Colonic mucosa (tissue), 4 donors: ENCODE measurements around the gene NPAS3. TPM values are rescaled to one million over a fixed set of nuclear protein-coding genes. Genes with fewer than 3 reads are reported as not detected.

Experiments
- DNase-seq: peaks from one replicate; pipeline ENCODE4 v3.0.0-alpha.2; 2020
- H3K27ac ChIP-seq: fragments of 200-600 bp; one replicate; pipeline ENCODE4 v1.8.0; 2021
- H3K27me3 ChIP-seq: fragments of 200-600 bp; one replicate; pipeline ENCODE4 v1.8.0; 2021
- H3K36me3 ChIP-seq: fragments of 200-600 bp; one replicate; pipeline ENCODE4 v1.8.0; 2021
- H3K4me1 ChIP-seq: fragments of 200-600 bp; one replicate; pipeline ENCODE4 v1.8.0; 2021; ENCODE audit warnings: mild to moderate bottlenecking
- H3K4me3 ChIP-seq: fragments of 200-600 bp; one replicate; pipeline ENCODE4 v1.8.0; 2021
- H3K9ac ChIP-seq, 2 donors: one replicate each; pipeline ENCODE4 v1.7.0; 2013; ENCODE audit warnings: control low read depth in 2 of 2, low read depth in 2 of 2, low read length in 2 of 2
- H3K9me3 ChIP-seq: fragments of 200-600 bp; one replicate; pipeline ENCODE4 v1.8.0; 2021
- intact Hi-C: fragments of 100-400 bp; cut with DNase I; formaldehyde crosslinking; loops from one replicate; pipeline ENCODE4 v1.14.1; 2022
- total RNA-seq, 2 donors: library from RNA; stranded (reverse); fragmentation: NEBNext Ultra II Directional in 1 of 2; extraction: Animal tissue kit (Norgen Biotek cat#: 25700) in 1 of 2; gene quantifications; one replicate each; pipeline ENCODE4 v1.2.1, GENCODE V29; 2021
- TF ChIP-seq, protein P1 (sequence below): fragments of 200-600 bp; IDR thresholded peaks from one replicate; pipeline ENCODE4 v1.8.0; 2022; ENCODE audit warnings: antibody characterized with exemption, mild to moderate bottlenecking
- donor health status: healthy.
- donor health status: DM: no; HTN: no; CAD: no.
- donor health status: DM: no; HTN: no; CAD: no.

The NPAS3 gene
- total RNA-seq, 2 donors from 2014 or later = 0.79 to 1.6 TPM

DNA sequence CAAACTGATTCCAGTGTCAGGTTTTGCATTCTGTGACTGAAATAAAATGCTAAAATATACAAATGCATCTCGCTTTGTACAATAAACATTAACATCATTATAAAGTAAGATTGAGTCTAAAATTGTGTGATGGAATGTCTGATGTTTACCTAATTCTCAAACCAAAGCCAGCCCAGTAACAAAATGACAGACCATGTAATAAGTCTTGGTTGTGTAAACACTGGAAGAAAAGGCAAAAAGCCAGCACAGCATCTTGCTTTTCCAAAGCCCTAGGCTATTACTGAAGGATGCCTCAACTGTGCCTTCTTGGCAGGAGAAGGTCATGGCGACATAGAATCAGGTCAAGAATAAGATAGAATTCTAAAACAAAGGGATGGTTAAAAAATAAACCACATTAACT lies 842.6 kb downstream of the NPAS3 start:
- no peak overlapping the region for H3K27ac ChIP-seq
- no peaks in the 10 kb centered on the region for H3K9me3 ChIP-seq
- TF ChIP-seq, protein P1, sequence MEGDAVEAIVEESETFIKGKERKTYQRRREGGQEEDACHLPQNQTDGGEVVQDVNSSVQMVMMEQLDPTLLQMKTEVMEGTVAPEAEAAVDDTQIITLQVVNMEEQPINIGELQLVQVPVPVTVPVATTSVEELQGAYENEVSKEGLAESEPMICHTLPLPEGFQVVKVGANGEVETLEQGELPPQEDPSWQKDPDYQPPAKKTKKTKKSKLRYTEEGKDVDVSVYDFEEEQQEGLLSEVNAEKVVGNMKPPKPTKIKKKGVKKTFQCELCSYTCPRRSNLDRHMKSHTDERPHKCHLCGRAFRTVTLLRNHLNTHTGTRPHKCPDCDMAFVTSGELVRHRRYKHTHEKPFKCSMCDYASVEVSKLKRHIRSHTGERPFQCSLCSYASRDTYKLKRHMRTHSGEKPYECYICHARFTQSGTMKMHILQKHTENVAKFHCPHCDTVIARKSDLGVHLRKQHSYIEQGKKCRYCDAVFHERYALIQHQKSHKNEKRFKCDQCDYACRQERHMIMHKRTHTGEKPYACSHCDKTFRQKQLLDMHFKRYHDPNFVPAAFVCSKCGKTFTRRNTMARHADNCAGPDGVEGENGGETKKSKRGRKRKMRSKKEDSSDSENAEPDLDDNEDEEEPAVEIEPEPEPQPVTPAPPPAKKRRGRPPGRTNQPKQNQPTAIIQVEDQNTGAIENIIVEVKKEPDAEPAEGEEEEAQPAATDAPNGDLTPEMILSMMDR = no peak
- H3K27me3 ChIP-seq = no peaks in the 10 kb centered on the region
- no peaks in the 10 kb centered on the region for H3K4me1 ChIP-seq
- no peaks in the 10 kb centered on the region for H3K36me3 ChIP-seq
- no peak overlapping the region for H3K4me3 ChIP-seq
- intact Hi-C loops = no loop called here
- no peak overlapping the region for H3K9ac ChIP-seq
- DNase-seq = no peak

DNA sequence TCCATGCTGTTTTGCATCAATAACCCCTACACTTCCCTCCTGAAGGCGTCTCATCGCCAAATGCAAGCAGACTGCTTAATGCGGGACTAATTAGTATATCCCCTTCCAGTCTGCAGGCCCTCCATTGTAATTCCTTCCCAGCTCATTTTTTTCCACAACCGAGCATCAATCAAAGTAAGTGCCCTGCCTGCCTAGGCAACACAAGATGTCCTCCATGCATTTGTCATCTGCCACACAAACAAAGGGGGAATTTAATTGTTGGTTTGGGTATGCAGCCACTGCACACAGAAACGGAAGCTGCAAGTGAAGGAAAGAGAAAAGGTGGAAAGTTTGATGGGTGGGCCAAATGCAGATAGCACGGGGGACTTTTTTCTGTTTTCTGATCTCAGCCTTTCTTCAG lies 844.2 kb downstream of the NPAS3 start:
- TF ChIP-seq, protein P1 = no peak
- no peaks in the 10 kb centered on the region for H3K36me3 ChIP-seq

DNA sequence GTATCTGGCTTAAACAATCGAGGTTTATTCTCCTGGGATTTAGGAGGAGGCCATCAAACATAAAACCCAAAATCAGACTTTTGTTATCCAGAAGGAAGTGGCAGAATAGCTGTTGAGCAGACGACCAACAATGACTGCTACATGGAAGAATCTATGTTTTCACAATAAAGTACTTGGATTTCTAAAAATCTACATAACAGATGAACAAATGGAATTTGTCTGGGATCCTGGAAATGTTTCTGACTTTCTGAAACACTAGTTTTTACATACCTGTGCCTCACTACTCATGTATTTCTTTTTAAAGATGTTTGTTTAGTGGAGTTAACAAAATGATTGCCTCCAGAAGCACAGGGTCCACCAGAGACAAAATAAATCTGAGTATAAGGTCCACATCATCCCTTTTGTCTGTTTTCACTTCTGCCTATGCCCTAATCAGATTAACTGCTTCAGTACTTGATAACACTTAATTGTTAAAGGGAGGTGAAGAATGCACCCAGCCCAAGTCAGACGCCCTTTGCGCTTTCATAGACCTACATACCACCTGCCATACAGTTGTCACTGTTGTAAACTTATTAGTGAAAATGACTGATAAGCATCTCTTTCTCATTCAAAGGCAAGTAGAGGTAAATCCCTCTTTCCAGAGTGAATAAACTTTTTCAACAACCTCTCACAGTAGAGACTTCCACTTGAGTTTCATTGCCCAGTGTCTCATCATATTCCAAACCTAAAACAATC lies 847.6 kb downstream of the NPAS3 start:
- Histone ChIP-seq H3K4me3 (no peak overlapping the region), H3K9ac (no peak overlapping the region), H3K4me1 (no peaks in the 10 kb centered on the region), H3K27me3 (no peaks in the 10 kb centered on the region), H3K27ac (no peak overlapping the region), H3K36me3 (no peaks in the 10 kb centered on the region), H3K9me3 (no peaks in the 10 kb centered on the region)
- TF ChIP-seq, protein P1 = no peak
- intact Hi-C loops = no loop called here
- DNase-seq = no peak

More for the DNA sequence above, 844.2 kb downstream of the NPAS3 start:
- Histone ChIP-seq H3K4me1 (no peaks in the 10 kb centered on the region), H3K9me3 (no peaks in the 10 kb centered on the region), H3K27me3 (no peaks in the 10 kb centered on the region), H3K9ac (no peak overlapping the region), H3K27ac (no peak overlapping the region), H3K4me3 (no peak overlapping the region)
- intact Hi-C loops = no loop called here
- DNase-seq = no peak

DNA sequence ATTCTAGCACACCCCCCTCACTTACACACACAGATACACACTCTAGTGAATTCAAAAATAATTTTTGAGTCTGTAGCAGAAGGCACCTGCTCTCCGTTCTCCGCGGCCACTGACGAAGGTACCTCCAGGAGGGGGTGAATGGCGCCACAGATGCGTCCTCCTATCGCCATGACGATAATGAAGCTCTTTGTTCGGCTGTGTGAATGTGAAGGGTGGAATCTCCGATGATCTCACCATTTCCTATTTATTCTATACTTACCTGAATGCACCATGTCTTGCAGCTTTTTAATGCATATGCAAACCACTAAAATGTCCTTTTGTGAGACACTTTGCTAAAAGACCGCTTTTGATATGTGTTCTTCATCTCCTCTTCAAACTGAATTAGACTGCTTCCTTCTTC lies 849.5 kb downstream of the NPAS3 start:
- DNase-seq = no peak
- TF ChIP-seq, protein P1 = no peak
- Histone ChIP-seq H3K27me3 (no peaks in the 10 kb centered on the region), H3K9ac (no peak overlapping the region), H3K36me3 (no peaks in the 10 kb centered on the region), H3K27ac (no peak overlapping the region), H3K9me3 (no peaks in the 10 kb centered on the region), H3K4me3 (no peak overlapping the region), H3K4me1 (no peaks in the 10 kb centered on the region)
- intact Hi-C loops = no loop called here

DNA sequence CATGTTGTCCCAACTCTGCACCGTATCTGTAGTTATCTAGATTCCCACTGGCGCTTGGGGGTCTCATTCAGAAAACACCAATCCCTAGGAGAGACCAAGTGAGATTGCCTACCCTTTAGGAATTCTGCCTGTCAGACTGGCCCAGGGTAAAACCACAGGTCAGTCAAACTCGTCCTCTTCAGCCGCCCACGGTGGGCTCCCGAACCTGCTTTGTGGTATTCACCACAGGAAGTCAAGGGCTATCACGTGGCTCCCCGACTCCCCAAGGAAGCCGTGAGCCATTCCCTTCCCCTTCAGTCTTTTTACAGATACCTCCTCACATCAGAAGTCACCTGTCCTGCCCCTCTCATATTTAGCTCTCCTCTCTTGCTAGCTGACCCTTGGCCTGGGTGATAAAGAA lies 852.3 kb downstream of the NPAS3 start:
- Histone ChIP-seq H3K9ac (no peak overlapping the region), H3K9me3 (no peaks in the 10 kb centered on the region), H3K4me3 (no peak overlapping the region), H3K4me1 (no peaks in the 10 kb centered on the region), H3K27ac (no peak overlapping the region), H3K27me3 (no peaks in the 10 kb centered on the region), H3K36me3 (no peaks in the 10 kb centered on the region)
- no peak for DNase-seq
- intact Hi-C loops = loop anchor here (5.0 to 10.0 kb wide), 3 partner anchors 314 to 1214 kb away; no protein-coding TSS in a partner anchor
- TF ChIP-seq, protein P1 = no peak
